GM12874 (cell line): ENCODE data around the gene MLLT6.

Experiments
- TF ChIP-seq, protein P1 (sequence below): IDR thresholded peaks from 2 replicates; pipeline ENCODE4 v1.5.1; 2011; ENCODE audit warnings: low read depth, mild to moderate bottlenecking, control low read depth, low read length, moderate library complexity; ENCODE audit not compliant: insufficient read depth

The MLLT6 gene

DNA sequence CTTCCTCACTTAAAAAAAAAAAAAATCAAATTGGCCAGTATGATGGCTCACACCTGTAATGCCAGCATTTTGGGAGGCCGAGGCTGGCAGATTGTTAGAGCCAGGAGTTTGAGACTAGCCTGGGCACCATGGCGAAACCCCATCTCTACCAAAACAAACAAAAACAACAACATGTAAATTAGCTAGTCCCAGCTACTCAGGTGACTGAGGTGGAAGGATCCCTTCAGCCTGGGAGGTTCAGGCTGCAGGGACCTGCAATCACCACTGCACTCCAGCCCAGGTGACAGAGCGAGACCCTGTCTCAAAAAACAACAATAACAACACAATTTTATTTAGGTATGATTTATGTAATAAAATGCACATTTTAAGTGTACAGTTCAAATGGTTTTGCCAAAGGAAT lies 24.0 kb upstream of the MLLT6 start:
- TF ChIP-seq, protein P1, sequence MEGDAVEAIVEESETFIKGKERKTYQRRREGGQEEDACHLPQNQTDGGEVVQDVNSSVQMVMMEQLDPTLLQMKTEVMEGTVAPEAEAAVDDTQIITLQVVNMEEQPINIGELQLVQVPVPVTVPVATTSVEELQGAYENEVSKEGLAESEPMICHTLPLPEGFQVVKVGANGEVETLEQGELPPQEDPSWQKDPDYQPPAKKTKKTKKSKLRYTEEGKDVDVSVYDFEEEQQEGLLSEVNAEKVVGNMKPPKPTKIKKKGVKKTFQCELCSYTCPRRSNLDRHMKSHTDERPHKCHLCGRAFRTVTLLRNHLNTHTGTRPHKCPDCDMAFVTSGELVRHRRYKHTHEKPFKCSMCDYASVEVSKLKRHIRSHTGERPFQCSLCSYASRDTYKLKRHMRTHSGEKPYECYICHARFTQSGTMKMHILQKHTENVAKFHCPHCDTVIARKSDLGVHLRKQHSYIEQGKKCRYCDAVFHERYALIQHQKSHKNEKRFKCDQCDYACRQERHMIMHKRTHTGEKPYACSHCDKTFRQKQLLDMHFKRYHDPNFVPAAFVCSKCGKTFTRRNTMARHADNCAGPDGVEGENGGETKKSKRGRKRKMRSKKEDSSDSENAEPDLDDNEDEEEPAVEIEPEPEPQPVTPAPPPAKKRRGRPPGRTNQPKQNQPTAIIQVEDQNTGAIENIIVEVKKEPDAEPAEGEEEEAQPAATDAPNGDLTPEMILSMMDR: no peak

GRCh38 chr17:38685491-38685890 lies 19.6 kb upstream of the MLLT6 start:
- TF ChIP-seq, protein P1: no peak

DNA sequence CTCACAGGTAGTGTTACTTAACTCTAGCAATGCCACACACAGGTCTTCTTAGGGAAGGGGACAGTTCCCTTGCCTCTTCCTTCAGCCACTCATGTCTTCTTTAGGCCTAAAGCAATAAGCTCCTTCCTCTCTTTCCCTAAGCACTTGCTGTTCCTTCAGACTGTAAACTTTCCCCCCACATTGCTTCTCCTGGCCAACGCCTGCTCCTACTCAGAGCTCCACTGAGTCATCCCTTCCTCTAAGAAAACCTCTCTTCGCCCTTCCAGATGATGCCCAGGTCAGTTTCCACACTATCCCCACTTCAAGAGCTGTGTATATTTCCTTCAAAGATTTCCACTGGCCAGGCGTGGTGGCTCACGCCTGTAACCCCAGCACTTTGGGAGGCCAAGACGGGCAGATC lies 17.8 kb upstream of the MLLT6 start:
- TF ChIP-seq, protein P1: no peak

- TF ChIP-seq, protein P1: no peak
These were observed 14.7 kb upstream of the MLLT6 start for GRCh38 chr17:38690386-38690785.

DNA sequence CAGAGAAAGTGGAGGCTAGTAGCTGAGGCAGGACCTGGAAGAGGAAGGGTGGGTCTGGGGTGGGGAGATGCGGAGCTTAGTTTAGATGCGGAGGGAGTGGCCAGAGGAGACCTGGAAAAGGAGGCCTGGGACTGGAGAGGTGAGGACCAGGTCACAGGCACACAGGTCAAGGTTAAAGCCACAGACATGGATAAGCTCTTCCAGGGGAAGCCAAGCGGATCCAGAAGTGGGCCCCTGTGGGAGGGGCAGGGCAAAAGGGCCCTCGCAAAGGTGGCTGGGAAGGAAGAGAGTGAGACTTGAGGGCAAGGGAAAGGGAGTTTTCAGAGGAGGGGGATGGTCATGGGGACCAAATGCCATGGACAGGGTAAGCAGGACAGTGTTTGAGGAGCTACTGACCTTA lies 13.9 kb upstream of the MLLT6 start:
- TF ChIP-seq, protein P1: no peak

DNA sequence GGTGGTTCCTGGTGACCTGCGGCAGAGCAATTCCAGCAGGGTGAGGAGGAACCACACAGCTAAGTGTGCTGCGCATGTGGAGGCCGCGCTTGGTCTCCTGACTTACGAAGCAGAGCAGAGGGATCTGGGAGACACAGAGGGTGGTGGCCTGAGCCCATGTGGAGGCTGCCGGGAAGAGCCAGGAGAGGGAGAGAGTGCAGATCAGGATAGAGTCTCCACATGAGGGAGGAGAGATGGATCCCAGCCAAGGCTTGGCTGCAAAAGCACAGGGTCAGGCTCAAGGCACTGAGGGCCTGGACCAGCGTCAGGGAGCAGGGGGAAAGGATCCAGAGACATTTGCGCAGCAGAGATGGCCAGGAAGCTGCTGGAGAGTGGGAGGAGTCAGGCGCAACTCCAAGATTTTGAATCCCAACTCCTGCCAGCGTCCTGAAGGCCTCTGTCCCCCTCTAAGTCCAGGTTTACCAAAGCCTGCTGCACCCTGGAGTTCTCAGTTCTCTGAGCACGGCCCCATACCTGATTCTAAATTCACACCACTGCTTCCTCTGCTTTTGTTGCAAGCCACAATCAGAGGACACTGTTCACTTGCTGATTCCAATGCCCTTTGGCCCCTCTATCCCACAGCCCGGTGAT lies 11.3 kb upstream of the MLLT6 start:
- TF ChIP-seq, protein P1: no peak

DNA sequence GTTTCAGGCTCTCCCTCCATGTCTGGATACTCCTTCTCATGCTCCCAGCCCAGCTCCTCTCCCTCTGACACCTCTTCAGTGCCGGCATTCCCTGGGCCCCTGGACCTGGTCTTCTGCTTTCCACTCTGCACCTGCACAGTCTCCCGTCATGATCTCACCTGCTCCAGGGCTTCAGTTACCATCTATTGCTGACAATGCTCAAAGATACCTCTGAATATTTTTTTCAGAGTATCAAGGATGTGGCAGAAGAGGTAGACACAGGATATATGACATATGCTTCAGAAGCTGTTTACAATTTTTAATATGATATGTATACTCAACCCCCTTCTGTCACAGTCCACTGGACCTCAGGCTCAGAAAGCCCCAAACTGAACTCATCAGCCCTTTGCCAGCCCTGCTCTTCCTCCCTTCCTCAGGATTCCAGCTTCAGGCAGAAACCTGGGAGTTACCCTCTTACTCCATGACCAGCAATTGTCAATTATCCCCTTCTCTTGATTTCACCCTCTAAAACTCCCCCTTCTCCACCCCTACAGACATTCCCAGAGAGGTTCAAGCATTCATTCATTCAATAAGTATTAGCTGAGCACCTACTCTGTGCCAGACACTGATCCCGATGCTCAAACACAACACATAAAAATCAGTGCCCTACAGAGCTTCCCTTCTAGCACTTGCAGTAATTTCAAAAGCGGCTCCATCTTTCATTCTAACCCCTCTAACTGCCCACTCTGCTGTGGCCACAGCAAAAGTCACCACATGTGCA lies 7.8 kb upstream of the MLLT6 start:
- TF ChIP-seq, protein P1: no peak
